ENCODE measurements around the gene SCP2. TPM values are rescaled to one million over a fixed set of nuclear protein-coding genes. Genes with fewer than 3 reads are reported as not detected.

Gene SCP2
- total and polyA plus RNA-seq, 8 donors, result 45.7 to 110 (median 70.4) TPM

DNA sequence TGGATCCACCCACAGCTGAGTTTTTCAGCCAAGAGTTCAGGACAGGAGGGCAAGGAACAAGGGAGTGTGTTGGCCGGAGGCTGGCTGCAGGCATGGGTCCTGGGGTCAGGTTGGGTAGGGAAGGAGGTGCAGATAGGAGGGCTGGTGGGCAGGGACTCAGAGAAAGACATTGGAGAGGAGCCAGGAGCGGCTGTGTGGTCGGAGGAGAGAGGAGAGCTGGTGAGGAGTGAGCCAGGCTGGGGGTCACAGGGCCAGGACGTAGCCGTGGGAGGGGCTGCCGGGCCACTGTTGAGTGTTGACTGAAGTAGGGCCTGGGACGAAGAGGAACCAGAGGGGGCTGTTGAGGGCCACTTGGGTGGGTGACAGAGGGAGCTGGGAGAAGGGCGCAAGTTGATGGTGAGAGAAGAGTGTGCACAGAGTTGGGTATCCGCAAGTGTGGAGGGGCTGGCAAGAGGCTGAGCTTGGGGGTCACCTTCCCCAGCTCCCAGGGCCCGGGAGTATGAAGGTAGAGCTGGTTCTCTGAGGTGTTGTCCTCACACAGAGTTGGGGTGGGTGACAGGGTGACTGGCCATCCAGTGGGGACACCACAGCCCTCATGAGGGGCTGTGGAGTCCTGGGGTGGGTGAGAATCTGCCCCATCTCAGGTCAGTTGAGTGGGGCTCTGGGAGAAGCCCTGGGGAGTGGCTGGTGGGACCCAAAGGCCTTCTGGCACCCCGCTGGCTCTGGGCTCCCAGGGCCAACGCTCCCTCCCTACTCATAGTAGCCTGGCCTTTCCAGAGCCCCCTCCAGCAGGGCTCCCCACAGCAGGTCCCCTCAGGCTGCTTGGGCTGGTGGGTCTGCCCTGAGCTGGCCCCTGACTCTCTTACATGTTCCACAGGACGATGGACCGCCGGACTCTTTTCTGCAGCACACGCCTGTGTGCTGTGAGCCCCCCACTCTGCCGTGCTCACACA lies 156.8 kb downstream of the SCP2 start:
- Histone ChIP-seq H3K4me1 (no peaks in the 10 kb centered on the region), H3K4me3 (no peak overlapping the region), H3K27me3 (no peaks in the 10 kb centered on the region), H3K9me3 (no peaks in the 10 kb centered on the region), H3K36me3 (no peaks in the 10 kb centered on the region), H3K27ac (no peak overlapping the region)
- intact Hi-C loops (cut with DNase I), result no loop called here
- DNase-seq (peak in 1 of 6 donors; percentile 51), ATAC-seq (no peak), FAIRE-seq (no peak)
- WGBS, 2 donors, result 77 to 82% methylated on average over 17 of the region's 17 CpGs
- TF ChIP-seq, protein P1, sequence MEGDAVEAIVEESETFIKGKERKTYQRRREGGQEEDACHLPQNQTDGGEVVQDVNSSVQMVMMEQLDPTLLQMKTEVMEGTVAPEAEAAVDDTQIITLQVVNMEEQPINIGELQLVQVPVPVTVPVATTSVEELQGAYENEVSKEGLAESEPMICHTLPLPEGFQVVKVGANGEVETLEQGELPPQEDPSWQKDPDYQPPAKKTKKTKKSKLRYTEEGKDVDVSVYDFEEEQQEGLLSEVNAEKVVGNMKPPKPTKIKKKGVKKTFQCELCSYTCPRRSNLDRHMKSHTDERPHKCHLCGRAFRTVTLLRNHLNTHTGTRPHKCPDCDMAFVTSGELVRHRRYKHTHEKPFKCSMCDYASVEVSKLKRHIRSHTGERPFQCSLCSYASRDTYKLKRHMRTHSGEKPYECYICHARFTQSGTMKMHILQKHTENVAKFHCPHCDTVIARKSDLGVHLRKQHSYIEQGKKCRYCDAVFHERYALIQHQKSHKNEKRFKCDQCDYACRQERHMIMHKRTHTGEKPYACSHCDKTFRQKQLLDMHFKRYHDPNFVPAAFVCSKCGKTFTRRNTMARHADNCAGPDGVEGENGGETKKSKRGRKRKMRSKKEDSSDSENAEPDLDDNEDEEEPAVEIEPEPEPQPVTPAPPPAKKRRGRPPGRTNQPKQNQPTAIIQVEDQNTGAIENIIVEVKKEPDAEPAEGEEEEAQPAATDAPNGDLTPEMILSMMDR (IDR thresholded peaks at IDR 0.05), result no peak

GRCh38 chr1:53084589-53084971 lies 157.5 kb downstream of the SCP2 start:
- Histone ChIP-seq H3K27ac (no peak overlapping the region), H3K36me3 (no peaks in the 10 kb centered on the region), H3K4me1 (no peaks in the 10 kb centered on the region), H3K27me3 (no peaks in the 10 kb centered on the region), H3K4me3 (no peak overlapping the region), H3K9me3 (no peaks in the 10 kb centered on the region)
- no peak for ATAC-seq
- intact Hi-C loops (cut with DNase I), result no loop called here
- no peak for DNase-seq
- TF ChIP-seq, protein P1 (IDR thresholded peaks at IDR 0.05), result no peak
- WGBS, 2 donors, result 82 to 90% methylated on average over 8 of the region's 8 CpGs
- no peak for FAIRE-seq

DNA sequence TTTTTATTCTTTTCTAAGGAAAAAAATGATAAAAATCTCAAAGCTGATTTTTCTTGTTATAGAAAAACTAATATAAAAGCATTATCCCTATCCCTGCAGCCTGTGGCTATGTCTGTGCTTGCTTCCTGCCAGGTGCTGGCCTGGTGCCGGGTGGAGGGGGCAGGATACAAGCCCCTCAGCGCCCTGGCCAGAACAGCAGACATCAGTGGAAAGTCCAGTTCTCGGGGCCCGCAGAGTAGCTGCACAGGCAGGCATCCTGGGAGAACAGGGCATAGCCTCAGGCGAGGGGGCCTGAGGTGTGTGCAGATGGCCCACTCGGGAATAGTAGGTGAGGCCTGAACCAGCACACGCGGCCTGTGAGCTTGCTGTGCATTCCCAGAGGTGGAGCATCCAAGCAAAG lies 158.3 kb downstream of the SCP2 start:
- FAIRE-seq, result no peak

DNA sequence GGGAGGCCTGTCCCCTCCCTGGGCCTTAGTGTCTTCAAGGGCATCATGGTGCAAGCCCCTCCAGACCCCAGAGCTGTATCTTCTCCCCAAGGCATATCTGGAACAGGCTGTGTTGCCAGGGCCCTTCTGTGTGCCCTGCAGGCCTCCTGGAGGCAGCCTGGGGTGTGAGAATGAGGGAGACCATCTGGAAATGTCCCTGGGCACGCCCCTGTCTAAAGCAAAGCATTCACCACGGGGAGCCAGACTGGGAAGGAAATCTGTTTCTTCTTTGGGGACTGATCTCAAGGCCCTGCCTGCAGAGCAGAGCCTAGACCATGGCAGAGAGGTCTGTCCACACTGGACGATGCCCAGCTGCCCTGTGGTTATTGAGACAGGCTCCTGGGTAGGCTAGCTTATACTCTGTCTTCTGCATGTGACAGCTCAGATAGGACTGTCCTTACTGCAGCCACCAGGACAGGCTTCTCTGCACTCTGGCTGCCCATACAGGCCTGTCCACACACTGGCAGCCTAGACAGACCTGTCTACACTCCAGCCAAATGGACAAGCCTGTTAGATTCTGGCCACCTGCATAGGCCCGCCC lies 159.5 kb downstream of the SCP2 start:
- H3K4me3 ChIP-seq, result no peak overlapping the region
- DNase-seq, result no peak
- no peaks in the 10 kb centered on the region for H3K4me1 ChIP-seq
- no peak for ATAC-seq
- intact Hi-C loops (cut with DNase I), result no loop called here
- H3K9me3 ChIP-seq, result no peaks in the 10 kb centered on the region
- H3K27me3 ChIP-seq, result no peaks in the 10 kb centered on the region
- WGBS, 2 donors, result 85 to 88% methylated on average over 4 of the region's 4 CpGs
- no peak for FAIRE-seq
- TF ChIP-seq, protein P1 (IDR thresholded peaks at IDR 0.05), result no peak
- H3K27ac ChIP-seq, result no peak overlapping the region
- no peaks in the 10 kb centered on the region for H3K36me3 ChIP-seq

More for the DNA sequence above, 158.3 kb downstream of the SCP2 start:
- Histone ChIP-seq H3K27me3 (no peaks in the 10 kb centered on the region), H3K27ac (no peak overlapping the region), H3K4me1 (no peaks in the 10 kb centered on the region), H3K36me3 (no peaks in the 10 kb centered on the region), H3K4me3 (no peak overlapping the region), H3K9me3 (no peaks in the 10 kb centered on the region)
- TF ChIP-seq, protein P1 (IDR thresholded peaks at IDR 0.05), result no peak
- intact Hi-C loops (cut with DNase I), result no loop called here
- DNase-seq (no peak), ATAC-seq (no peak)
- 87 to 97% methylated on average over 8 of the region's 8 CpGs for WGBS, 2 donors

Data from pancreas (tissue), 10 donors.